Muscle of arm (tissue), 12 donors: Measurements from ENCODE around the gene BTG1. TPM values are rescaled to one million over a fixed set of nuclear protein-coding genes. Genes with fewer than 3 reads are reported as not detected.
"Not testable (repeated sequence)": the region's sequence is repeated elsewhere in the genome, so short reads cannot be mapped to it uniquely, and the experiment has no call there.

Source experiments
- DNase-seq: peaks from one replicate; pipeline ENCODE4 v3.0.0-alpha.2; 2013
- polyA plus RNA-seq, 12 donors: library from polyadenylated mRNA; unstranded; fragments of 120-200 nt; gene quantifications; one replicate each; pipeline ENCODE4 v1.2.1, GENCODE V29; 2013; ENCODE audit not compliant: insufficient read length in 12 of 12

The BTG1 gene
- polyA plus RNA-seq, 12 donors: 44.8 to 93.0 (median 63.0) TPM; not detected in 1

- not testable (repeated sequence) for DNase-seq
Measured at GRCh38 chr12:92135541-92135940, 10.1 kb downstream of the BTG1 start.

DNA sequence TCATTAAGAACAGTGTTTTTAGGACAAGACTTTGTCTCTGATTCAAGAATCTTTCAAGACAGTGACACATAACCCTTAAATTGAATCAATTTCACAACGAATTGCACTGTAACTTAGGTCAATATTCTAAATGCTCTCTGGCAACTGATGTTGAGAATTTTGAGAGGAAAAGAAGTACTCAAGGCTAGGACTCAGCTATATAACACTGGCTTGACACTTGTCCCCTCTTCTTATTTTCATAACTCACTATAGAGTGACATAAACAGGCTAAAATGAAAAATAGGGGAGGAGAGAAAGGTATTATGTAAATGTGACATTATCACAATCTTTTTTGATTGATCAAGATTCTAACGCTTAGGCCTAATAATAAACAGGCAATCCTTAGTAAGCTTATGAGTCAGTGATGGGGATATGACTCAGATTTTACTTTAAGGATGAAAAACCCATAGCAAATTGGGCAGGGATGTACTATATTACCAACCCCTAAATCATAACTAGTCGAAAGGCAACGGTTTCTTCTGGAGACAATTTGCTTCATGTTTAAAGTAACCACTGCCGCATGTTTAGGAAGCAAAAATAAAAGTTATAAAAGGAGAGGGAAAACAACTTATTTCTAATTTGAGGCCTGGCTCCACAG, 10.9 kb downstream of the BTG1 start:
- DNase-seq: no peak

DNA sequence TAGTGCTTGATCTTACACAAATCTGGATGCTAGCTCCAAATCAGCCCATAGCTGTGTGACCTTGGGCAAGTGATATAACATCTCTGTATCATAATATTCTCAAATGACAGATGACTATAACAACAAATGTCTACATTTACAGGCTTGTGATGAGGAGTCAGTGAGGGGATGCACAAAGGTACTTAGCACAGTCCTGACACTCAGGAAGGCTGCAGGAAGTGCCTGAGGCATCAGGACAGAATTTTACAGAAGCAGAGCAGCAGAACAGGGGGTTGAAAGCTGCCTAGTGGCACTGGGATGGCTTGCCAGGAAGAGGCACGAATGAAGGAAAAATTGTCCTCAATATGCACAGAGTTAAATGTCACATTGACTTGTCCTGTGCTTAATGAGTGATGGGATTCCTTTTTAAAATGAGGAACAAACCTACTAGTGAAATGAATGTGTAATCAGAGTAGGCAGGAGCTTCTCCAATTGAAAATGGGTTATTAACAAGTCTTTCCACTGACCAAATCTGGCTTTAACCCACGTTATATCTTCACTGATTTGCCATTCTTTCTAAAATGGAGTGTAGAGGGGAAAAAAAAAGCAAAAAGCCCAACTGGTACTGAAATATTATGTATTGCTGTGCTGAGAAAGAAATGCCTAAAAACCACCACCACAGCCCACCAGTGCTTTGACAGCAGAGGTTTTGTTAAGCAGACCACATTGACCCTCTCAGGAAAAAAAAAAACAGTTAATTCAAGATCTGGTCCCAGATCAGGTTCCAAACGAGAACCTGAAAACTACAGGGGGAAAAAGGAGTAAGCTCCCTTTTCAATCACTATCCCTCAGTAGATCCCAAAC, 11.6 kb downstream of the BTG1 start:
- no peak for DNase-seq

- DNase-seq: no peak
Measured at GRCh38 chr12:92133171-92133570, 12.5 kb downstream of the BTG1 start.

DNA sequence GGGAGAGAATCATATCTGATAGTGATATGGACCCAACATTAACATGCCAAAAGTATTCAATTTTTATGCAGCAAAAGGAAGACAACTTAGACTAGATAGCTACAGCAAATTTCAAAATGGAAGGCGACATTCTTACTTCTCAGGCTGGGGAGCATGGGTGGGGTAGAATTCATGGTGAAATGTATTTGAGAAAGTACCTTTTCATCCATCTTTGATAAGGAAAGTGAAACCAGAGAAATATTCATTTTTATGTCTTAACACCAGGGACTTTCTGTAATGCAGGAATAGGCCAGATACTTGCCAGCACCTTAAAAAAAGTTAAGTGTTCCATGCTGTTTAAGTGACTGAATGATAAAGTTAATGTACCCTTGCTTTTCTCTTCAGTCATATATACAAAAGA, 13.4 kb downstream of the BTG1 start:
- no peak for DNase-seq

- DNase-seq: no peak
Measured at GRCh38 chr12:92130999-92131398, 14.6 kb downstream of the BTG1 start.

DNA sequence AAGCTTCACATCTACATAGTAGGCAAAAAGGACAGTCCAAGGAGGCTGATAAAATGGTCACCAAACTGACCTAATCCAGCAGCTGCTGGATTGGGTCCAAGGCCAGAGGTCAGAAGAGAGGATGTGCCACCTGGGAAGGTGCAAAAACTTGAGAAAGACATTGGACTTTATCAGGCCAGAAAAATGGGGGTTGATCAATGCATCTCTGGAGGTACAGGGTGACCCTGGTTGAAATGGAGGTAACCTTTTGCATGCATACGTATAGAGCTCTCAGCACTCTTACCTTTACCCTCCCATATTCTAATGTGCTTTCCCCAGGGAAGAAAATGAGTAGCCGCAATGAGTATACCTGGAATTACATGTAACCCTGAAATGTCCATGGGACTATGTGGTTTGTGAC, 16.0 kb downstream of the BTG1 start:
- DNase-seq: no peak

- no peak for DNase-seq
Measured at GRCh38 chr12:92128612-92129011, 17.0 kb downstream of the BTG1 start.

DNA sequence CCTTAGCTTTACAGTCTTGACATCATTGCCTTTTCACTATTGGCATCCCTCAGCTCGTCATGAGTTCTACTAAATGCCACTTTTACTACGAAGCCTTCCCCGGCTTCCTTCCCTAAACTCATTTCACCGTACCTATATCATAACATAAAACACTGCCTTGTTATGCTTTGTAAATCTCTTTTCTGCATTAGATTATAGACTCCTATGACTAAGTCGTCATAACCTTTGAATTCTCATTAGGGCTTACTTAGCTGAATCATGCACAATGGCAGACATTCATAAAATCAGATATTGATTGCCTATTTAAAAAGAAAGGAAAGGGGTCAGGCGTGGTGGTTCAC, 21.0 kb downstream of the BTG1 start:
- no peak for DNase-seq

GRCh38 chr12:92123780-92124688, 21.6 kb downstream of the BTG1 start:
- DNase-seq: no peak

GRCh38 chr12:92122941-92123779, 22.5 kb downstream of the BTG1 start:
- no peak for DNase-seq

DNA sequence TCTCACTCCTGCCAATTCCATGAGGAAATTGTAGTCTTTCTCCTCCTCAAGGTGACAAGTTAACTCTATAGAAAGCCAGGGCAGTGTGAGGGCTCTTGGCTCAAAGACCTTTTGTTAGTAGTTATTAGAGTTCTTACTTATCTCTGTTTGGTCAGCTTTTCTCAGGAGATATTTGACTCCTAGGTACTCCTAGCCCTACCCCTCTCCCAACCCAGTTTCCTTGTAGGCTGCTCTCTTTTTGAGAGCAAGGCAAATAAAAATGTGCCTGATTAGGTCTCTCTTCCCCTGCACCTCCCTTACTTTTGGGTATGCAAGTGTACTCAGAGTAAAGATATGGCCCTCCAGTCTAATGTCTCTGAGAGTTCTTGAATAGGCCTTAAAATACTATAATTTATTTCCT, 23.8 kb downstream of the BTG1 start:
- no peak for DNase-seq

- no peak for DNase-seq
Measured at GRCh38 chr12:92118826-92119536, 26.7 kb downstream of the BTG1 start.

DNA sequence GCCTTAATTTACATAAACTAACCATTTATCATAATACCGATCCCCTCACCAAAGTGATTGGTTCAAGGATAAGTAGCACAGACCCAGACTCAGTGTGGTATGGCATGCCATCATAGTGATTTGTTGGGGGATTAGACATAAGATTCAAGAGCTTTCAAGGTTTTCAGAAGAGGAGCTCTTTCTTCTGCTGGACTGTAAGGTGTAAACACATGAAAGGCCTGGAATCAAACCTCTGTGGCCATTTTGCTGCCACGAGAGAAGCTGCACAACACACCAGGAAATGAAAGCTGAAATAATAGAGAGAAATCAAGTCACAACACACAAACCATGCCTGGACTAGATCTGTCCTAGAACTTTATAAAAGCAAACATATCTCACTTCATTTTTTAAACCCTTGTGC, 30.8 kb downstream of the BTG1 start:
- no peak for DNase-seq

DNA sequence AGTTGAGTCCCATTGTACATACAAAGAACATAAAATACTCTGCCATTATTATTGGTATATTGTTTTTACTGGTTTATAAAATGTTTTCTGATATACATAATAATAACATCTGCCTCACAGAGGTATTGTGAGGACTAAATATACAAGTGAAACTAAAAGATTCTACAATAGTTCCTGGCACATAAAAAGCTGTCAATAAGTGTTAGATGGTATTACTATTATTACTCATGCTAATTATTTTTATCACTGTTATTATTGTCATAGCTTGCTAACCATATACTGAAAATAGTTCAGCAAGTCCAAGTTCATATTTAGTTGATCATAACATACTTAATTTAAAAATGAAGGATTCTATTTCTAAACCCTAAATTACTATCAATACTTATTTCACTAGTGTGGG, 34.4 kb downstream of the BTG1 start:
- no peak for DNase-seq

DNA sequence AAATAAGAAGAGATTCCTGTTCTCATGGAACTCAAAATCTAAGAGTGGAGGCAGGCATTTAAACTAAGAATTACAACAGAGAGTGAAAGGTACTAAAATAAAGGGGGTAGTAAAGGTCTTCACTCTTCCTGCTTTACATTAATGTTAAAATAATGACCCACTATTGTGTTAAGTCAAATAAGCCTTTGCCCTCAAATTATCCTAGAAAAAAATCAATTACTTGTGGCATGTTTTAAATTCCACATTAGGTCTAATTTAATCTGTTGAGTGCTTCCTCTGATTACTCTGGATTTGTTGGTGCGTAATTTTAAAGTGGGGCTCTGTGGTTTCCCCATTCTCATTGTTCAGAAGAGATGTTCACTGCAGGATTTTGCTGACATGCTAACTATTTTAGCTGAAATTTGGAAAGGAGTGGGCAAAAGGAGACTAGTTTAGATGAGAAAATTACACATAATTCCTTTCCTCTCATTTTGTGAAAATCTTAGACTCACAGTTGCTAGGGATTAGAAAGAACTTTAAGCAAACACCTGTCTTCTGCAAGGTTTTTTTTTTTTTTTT, 35.5 kb downstream of the BTG1 start:
- DNase-seq: no peak

DNA sequence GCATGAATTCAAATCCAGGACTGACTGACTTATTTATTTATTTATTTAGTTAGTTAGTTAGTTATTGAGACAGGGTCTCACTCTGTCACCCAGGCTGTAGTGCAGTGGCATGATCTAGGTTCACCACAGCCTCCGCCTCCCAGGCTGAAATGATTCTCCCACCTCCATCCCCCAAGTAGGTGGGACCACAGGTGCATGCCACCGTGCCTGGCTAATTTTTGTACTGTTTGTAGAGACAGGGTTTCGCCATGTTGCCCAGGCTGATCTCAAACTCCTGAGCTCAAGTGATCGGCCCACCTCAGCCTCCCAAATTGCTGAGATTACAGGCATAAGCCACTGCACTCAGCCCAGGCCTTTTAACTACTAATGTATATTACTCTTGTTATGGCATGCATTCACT, 36.0 kb downstream of the BTG1 start:
- no peak for DNase-seq

GRCh38 chr12:92108651-92109050, 37.0 kb downstream of the BTG1 start:
- DNase-seq: no peak

DNA sequence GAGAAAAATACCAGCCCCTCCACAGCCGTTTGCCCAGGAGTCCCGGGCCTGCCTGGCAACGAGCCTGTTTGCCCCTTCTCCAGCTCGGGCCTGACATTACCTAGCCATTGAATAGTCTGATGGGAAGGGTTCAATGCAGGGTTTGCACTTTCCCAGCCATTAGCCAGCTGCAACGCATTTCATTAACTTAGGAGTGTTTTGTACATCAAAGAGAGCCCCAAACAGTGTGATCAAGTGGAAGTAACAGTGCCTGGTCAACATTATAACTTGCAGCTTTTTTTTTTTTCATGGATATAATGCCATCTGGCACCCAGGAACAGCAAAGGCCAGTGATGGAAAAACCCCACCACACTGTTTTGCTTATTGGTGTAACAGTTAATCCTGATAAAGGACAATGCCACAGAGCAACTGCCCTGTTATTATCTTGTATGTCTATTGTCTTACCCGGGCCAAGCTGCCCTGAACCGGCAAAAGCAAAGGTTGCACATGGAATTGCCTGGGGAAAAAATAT, 38.0 kb downstream of the BTG1 start:
- no peak for DNase-seq

GRCh38 chr12:92107094-92107493, 38.6 kb downstream of the BTG1 start:
- DNase-seq: no peak
